ENCODE results near the gene ZNF20.

Gene ZNF20

DNA sequence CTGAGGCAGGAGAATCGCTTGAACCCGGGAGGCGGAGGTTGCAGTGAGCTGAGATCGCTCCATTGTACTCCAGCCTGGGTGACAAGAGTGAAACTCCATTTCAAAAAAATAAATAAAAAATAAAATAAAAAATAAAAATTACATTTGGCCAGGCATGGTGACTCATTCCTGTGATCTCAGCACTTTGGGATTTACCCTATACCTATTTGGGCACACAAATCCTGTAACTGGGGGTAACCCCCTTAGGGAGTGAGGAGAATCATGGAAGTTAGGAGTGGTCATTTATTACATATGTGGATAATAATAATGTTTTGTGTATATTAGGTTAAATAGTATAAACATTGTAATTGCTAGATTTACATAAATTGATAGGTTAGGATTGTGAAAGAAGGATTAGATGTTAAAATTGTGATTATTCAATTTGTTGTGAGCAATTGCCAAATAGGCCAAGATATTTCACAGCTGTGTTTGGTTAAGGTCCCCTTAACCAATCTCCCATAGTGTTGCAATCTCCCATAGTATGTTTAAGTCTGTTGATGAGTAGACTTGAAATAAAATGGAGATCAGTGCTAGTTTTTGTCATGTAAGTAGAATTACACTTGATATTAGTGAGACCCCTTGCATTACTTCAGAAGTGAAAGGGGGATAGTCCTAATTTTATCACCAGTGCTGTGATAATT lies 44.9 kb downstream of the ZNF20 start:
- Histone ChIP-seq H2BK12ac (ENCODE audit: low read length) (no peak overlapping the region), H3K4me1 (ENCODE audit: control insufficient read depth in 2 of 2, insufficient read depth in 1 of 2, low read depth in 1 of 2, low read length in 2 of 2) (no peaks in the 10 kb centered on the region), H3K27ac (replicated peaks; ENCODE audit: low read length) (no peak overlapping the region), H4K91ac (ENCODE audit: low read depth, low read length, poor library complexity) (no peak overlapping the region), H3K9ac (ENCODE audit: low read depth, low read length, poor library complexity) (no peak overlapping the region), H3K36me3 (replicated peaks in 1 of 2; ENCODE audit: control insufficient read depth in 2 of 2, insufficient read depth in 2 of 2, low read length in 2 of 2) (peaks cover 11 to 47% of the 10 kb centered on the region in 2 donors), H3K27me3 (ENCODE audit: control insufficient read depth in 3 of 3, insufficient read depth in 3 of 3, low read depth in 1 of 3, low read length in 3 of 3) (no peaks in the 10 kb centered on the region), H2BK120ac (ENCODE audit: low read depth, low read length) (no peak overlapping the region), H3K4me3 (ENCODE audit: low read length in 2 of 2) (no peak overlapping the region), H3K79me1 (ENCODE audit: low read depth, low read length) (peaks cover 2% of the 10 kb centered on the region), H2AFZ (ENCODE audit: low read length) (no peak overlapping the region), H3K18ac (ENCODE audit: low read length) (no peak overlapping the region), H4K8ac (ENCODE audit: low read depth, low read length) (no peak overlapping the region), H3K4me2 (ENCODE audit: insufficient read depth, low read length, poor library complexity, severe bottlenecking) (no peak overlapping the region), H3K23ac (ENCODE audit: low read depth, low read length, poor library complexity) (no peak overlapping the region), H2AK5ac (ENCODE audit: low read depth, low read length) (no peak overlapping the region), H3K4ac (ENCODE audit: low read length) (no peak overlapping the region), H3K9me3 (replicated peaks in 1 of 2; ENCODE audit: control insufficient read depth in 2 of 2, insufficient read depth in 1 of 2, low read depth in 1 of 2, low read length in 2 of 2) (peaks cover 12 to 58% of the 10 kb centered on the region in 2 donors), H2BK5ac (ENCODE audit: low read length) (no peak overlapping the region), H3K14ac (ENCODE audit: low read length) (no peak overlapping the region), H2BK15ac (ENCODE audit: low read length) (no peak overlapping the region)
- DNase-seq (ENCODE audit: low spot score), result no peak
- no CpG with 5 or more reads among the region's 4 CpGs for WGBS, 2 donors (ENCODE audit: extremely low coverage in 2 of 2, insufficient read length in 2 of 2, insufficient replicate concordance in 1 of 2)

DNA sequence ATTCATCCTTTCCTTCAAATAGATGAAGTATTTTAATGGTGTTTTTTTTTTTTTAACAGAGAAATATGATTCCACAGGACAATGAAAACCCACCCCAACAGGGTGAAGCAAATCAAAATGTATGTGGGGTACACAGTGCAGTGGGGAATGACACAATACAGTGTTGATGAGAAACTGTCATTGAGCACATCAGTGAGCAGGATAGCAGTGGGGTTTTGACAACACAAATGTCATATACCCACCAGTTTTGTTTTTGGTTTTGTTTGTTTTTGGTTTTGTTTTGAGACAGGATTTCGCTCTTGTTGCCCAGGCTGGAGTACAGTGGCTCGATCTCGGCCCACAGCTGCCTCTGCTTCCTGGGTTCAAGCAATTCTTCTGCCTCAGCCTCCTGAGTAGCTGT lies 46.4 kb downstream of the ZNF20 start:
- H2AK5ac ChIP-seq (ENCODE audit: low read depth, low read length), result no peak overlapping the region
- H3K36me3 ChIP-seq (replicated peaks in 1 of 2; ENCODE audit: control insufficient read depth in 2 of 2, insufficient read depth in 2 of 2, low read length in 2 of 2), result peaks cover 11 to 42% of the 10 kb centered on the region in 2 donors
- no peak for DNase-seq (ENCODE audit: low spot score)
- no peak overlapping the region for H3K14ac ChIP-seq (ENCODE audit: low read length)
- no peak overlapping the region for H2BK120ac ChIP-seq (ENCODE audit: low read depth, low read length)
- H4K8ac ChIP-seq (ENCODE audit: low read depth, low read length), result no peak overlapping the region
- no peak overlapping the region for H3K4me2 ChIP-seq (ENCODE audit: insufficient read depth, low read length, poor library complexity, severe bottlenecking)
- H3K9me3 ChIP-seq (replicated peaks in 1 of 2; ENCODE audit: control insufficient read depth in 2 of 2, insufficient read depth in 1 of 2, low read depth in 1 of 2, low read length in 2 of 2), result peaks cover 12 to 59% of the 10 kb centered on the region in 2 donors
- H2AFZ ChIP-seq (ENCODE audit: low read length), result no peak overlapping the region
- H3K18ac ChIP-seq (ENCODE audit: low read length), result no peak overlapping the region
- no peak overlapping the region for H2BK15ac ChIP-seq (ENCODE audit: low read length)
- no peak overlapping the region for H3K23ac ChIP-seq (ENCODE audit: low read depth, low read length, poor library complexity)
- H3K79me1 ChIP-seq (ENCODE audit: low read depth, low read length), result peaks cover 2% of the 10 kb centered on the region
- H2BK12ac ChIP-seq (ENCODE audit: low read length), result no peak overlapping the region
- H2BK5ac ChIP-seq (ENCODE audit: low read length), result no peak overlapping the region
- H3K27ac ChIP-seq (replicated peaks; ENCODE audit: low read length), result no peak overlapping the region
- no peak overlapping the region for H3K9ac ChIP-seq (ENCODE audit: low read depth, low read length, poor library complexity)
- WGBS, 2 donors (ENCODE audit: extremely low coverage in 2 of 2, insufficient read length in 2 of 2, insufficient replicate concordance in 1 of 2), result no CpG with 5 or more reads among the region's 3 CpGs
- no peak overlapping the region for H3K4me3 ChIP-seq (ENCODE audit: low read length in 2 of 2)
- no peak overlapping the region for H4K91ac ChIP-seq (ENCODE audit: low read depth, low read length, poor library complexity)
- H3K4ac ChIP-seq (ENCODE audit: low read length), result no peak overlapping the region
- no peaks in the 10 kb centered on the region for H3K4me1 ChIP-seq (ENCODE audit: control insufficient read depth in 2 of 2, insufficient read depth in 1 of 2, low read depth in 1 of 2, low read length in 2 of 2)
- no peaks in the 10 kb centered on the region for H3K27me3 ChIP-seq (ENCODE audit: control insufficient read depth in 3 of 3, insufficient read depth in 3 of 3, low read depth in 1 of 3, low read length in 3 of 3)

GRCh38 chr19:12092956-12093355 lies 47.2 kb downstream of the ZNF20 start:
- Histone ChIP-seq H2AFZ (ENCODE audit: low read length) (no peak overlapping the region), H3K27me3 (ENCODE audit: control insufficient read depth in 3 of 3, insufficient read depth in 3 of 3, low read depth in 1 of 3, low read length in 3 of 3) (no peaks in the 10 kb centered on the region), H4K91ac (ENCODE audit: low read depth, low read length, poor library complexity) (no peak overlapping the region), H2BK15ac (ENCODE audit: low read length) (no peak overlapping the region), H3K23ac (ENCODE audit: low read depth, low read length, poor library complexity) (no peak overlapping the region), H3K4ac (ENCODE audit: low read length) (no peak overlapping the region), H3K4me3 (ENCODE audit: low read length in 2 of 2) (peak overlapping the region; percentile 56 to 88), H2BK120ac (ENCODE audit: low read depth, low read length) (no peak overlapping the region), H2BK12ac (ENCODE audit: low read length) (no peak overlapping the region), H4K8ac (ENCODE audit: low read depth, low read length) (no peak overlapping the region), H3K9ac (ENCODE audit: low read depth, low read length, poor library complexity) (no peak overlapping the region), H3K14ac (ENCODE audit: low read length) (no peak overlapping the region), H3K18ac (ENCODE audit: low read length) (no peak overlapping the region), H2BK5ac (ENCODE audit: low read length) (no peak overlapping the region), H3K79me1 (ENCODE audit: low read depth, low read length) (peaks cover 2% of the 10 kb centered on the region), H3K9me3 (replicated peaks in 1 of 2; ENCODE audit: control insufficient read depth in 2 of 2, insufficient read depth in 1 of 2, low read depth in 1 of 2, low read length in 2 of 2) (peaks cover 10 to 51% of the 10 kb centered on the region in 2 donors), H2AK5ac (ENCODE audit: low read depth, low read length) (no peak overlapping the region), H3K36me3 (replicated peaks in 1 of 2; ENCODE audit: control insufficient read depth in 2 of 2, insufficient read depth in 2 of 2, low read length in 2 of 2) (peaks cover 8 to 34% of the 10 kb centered on the region in 2 donors), H3K27ac (replicated peaks; ENCODE audit: low read length) (no peak overlapping the region), H3K4me1 (ENCODE audit: control insufficient read depth in 2 of 2, insufficient read depth in 1 of 2, low read depth in 1 of 2, low read length in 2 of 2) (no peaks in the 10 kb centered on the region), H3K4me2 (ENCODE audit: insufficient read depth, low read length, poor library complexity, severe bottlenecking) (peak overlapping the region; percentile 69)
- WGBS, 2 donors (ENCODE audit: extremely low coverage in 2 of 2, insufficient read length in 2 of 2, insufficient replicate concordance in 1 of 2), result no CpG with 5 or more reads among the region's 10 CpGs
- no peak for DNase-seq (ENCODE audit: low spot score)

DNA sequence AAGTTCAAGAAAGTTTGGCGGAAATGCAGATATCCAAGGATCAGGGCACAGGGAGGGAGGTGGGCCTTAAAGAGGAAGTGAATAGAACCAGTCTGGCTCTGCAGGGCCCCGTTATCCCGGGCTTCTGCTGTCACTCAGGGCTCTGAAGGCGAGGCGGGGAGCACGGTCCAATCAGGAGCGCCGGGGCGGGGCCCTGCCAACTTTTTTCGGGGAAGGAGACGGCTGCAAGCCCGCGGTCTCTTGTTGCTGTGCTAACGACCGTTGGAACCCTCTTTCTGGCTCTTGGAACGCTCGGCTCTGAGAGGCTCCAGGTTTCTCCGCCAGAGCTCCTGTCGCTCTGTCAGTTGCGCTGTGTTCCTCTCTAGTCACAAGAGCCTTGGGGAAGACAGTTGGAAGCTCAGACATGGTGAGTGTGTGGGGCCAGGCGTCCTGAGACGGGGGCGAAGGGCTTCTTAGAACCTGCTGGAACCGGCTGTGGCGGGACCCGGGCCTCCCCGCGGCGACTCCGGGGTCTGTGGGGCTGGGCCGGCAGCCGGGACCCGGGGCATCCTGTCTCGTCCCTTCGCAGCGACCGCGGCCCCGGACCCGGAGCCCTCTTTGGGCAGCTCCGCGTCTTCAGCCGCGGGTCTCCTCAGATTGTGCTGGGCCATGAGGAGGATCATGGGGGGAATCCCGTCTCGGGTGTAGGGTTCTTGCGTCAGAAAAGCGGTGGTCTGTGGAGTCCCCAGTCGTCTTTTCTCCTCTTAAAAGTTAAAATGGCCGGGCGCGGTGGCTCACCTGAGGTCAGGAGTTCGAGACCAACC lies 47.9 kb downstream of the ZNF20 start:
- Histone ChIP-seq H3K4ac (ENCODE audit: low read length) (no peak overlapping the region), H3K9me3 (replicated peaks in 1 of 2; ENCODE audit: control insufficient read depth in 2 of 2, insufficient read depth in 1 of 2, low read depth in 1 of 2, low read length in 2 of 2) (peaks cover 9 to 53% of the 10 kb centered on the region in 2 donors), H3K18ac (ENCODE audit: low read length) (peak overlapping the region; percentile 92), H3K4me1 (ENCODE audit: control insufficient read depth in 2 of 2, insufficient read depth in 1 of 2, low read depth in 1 of 2, low read length in 2 of 2) (no peaks in the 10 kb centered on the region), H3K27me3 (ENCODE audit: control insufficient read depth in 3 of 3, insufficient read depth in 3 of 3, low read depth in 1 of 3, low read length in 3 of 3) (no peaks in the 10 kb centered on the region), H2BK120ac (ENCODE audit: low read depth, low read length) (no peak overlapping the region), H2BK5ac (ENCODE audit: low read length) (peak overlapping the region; percentile 66), H2AK5ac (ENCODE audit: low read depth, low read length) (no peak overlapping the region), H3K79me1 (ENCODE audit: low read depth, low read length) (peaks cover 2% of the 10 kb centered on the region), H4K8ac (ENCODE audit: low read depth, low read length) (no peak overlapping the region), H3K4me2 (ENCODE audit: insufficient read depth, low read length, poor library complexity, severe bottlenecking) (peak overlapping the region; percentile 69), H3K14ac (ENCODE audit: low read length) (peak overlapping the region; percentile 99), H2BK15ac (ENCODE audit: low read length) (peak overlapping the region; percentile 33), H2AFZ (ENCODE audit: low read length) (peak overlapping the region; percentile 81), H3K36me3 (replicated peaks in 1 of 2; ENCODE audit: control insufficient read depth in 2 of 2, insufficient read depth in 2 of 2, low read length in 2 of 2) (peaks cover 8 to 33% of the 10 kb centered on the region in 2 donors), H3K4me3 (ENCODE audit: low read length in 2 of 2) (peak overlapping the region; percentile 56 to 88), H3K27ac (replicated peaks; ENCODE audit: low read length) (peak overlapping the region; percentile 98), H3K9ac (ENCODE audit: low read depth, low read length, poor library complexity) (peak overlapping the region; percentile 81), H4K91ac (ENCODE audit: low read depth, low read length, poor library complexity) (no peak overlapping the region), H3K23ac (ENCODE audit: low read depth, low read length, poor library complexity) (peak overlapping the region; percentile 34), H2BK12ac (ENCODE audit: low read length) (no peak overlapping the region)
- WGBS, 2 donors (ENCODE audit: extremely low coverage in 2 of 2, insufficient read length in 2 of 2, insufficient replicate concordance in 1 of 2), result no CpG with 5 or more reads among the region's 53 CpGs
- peak; percentile 80 for DNase-seq (ENCODE audit: low spot score)

Measured in neuronal stem cell (in vitro differentiated cells).